Measurements from ENCODE around the gene PLXNA4.
A peak's percentile ranks its signal among the peaks of the same experiment; 100 is the strongest.

The PLXNA4 gene

GRCh38 chr7:132527467-132528410 is 48.5 kb downstream of the PLXNA4 start:
- no peak for DNase-seq

GRCh38 chr7:132526111-132526740 is 50.0 kb downstream of the PLXNA4 start:
- no peak for DNase-seq

- no peak for DNase-seq
Observed at GRCh38 chr7:132521423-132521822, 54.8 kb downstream of the PLXNA4 start.

DNA sequence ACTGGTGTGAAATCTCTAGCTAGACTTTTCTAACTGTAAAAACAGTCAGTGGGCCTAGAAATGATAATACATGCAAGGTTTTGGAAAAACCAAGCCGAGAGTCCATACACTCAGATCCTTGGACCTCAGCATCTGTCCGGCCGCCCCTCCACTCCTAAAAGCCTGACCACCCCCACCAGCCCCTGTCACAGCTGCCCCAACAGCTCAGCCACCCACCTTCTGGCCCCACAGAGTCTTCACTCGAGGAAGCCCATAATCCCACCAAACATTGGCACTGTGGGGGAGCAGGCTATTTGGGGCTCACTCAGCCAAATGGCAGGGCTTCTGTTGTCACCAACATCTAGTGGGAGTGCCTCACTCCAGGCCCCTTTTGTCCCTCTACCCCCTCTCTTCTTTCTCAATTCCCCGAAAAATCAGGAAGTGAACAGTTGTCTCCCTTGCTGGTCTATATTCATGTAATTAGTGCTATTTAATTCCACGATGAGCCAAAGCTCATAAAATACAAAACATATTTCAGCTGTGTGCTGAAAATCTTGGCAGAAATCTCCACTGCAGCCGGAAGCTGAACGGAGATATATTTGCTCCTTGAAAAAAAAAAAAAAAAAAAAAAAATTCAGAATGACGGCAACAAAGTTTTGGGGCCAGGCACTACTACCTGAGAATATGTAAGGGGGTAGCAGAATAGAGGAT is 55.5 kb downstream of the PLXNA4 start:
- DNase-seq, result no peak

DNA sequence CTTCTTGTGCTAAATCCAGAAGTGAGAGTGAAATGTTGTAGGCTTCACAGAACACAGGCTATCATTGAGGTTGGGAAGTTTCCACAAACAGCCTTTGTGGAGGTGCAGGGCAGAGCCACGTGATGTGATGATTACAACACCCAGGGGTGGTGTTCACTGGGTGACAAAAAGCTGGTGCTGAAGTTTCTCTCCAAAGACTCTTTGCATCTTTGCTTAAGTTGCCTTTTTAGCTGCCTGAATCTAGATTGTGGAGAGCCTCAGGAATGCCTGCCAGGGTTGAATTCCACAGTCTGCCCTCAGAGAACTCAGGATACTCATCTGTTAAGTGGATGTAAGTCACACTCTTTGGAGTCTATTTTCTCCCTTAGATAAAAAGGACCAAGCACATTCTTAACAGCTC is 56.3 kb downstream of the PLXNA4 start:
- DNase-seq, result no peak

DNA sequence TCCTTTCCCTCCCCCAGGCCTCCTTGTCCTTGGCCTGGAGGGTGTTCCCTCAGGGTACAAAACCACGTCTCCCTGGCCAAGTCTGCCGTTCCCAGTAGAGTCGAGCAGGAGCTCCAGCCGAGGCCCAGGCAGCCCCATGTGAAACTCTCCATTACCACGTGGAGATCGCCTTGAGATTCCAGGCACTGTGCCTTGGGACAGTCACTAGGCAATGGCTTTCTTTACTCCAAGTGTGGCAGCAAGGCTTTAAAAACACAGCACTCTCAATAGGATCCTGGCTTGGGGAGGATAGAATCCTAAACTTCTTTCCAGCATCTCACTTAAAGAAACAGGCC is 57.5 kb downstream of the PLXNA4 start:
- no peak for DNase-seq

GRCh38 chr7:132518102-132518838 is 58.0 kb downstream of the PLXNA4 start:
- DNase-seq, result peak; percentile 2

- no peak for DNase-seq
Observed at GRCh38 chr7:132516042-132516840, 60.0 kb downstream of the PLXNA4 start.

DNA sequence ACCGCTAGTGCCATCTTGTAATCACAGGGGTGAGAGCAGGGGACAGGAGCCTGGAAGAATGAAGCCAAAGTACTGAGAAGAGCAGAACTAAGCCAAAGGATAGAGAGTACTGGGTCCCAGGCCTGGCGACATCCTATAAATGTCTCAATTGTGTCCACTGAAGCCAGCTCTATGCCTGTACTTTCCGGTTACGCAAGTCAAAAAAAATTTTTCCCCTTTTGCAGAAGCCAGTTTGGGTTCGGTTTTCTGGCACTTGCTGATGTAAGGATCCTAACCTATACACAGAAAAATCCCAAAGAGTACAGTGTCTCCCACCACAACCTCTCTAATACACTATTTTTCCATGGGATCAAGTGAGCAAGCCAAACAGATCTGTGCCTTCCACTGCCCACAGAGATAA is 61.1 kb downstream of the PLXNA4 start:
- DNase-seq, result no peak

DNA sequence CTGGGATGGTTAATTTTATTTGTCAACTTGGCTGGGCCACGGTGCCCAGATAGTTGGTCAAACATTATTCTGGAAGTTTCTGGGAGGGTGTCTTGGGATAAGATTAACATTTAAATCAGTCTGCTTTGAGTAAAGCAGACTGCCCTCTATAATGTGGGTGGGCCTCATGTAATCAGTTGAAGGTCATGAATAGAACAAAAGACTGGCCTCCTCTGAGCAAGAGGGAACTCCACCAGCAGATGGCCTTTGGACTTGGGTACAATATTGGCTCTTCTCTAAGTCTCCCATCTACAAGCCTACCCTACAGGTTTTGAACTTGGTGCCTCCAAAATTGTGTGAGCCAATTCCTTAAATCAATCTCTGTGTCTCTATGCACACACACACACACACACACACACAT is 61.8 kb downstream of the PLXNA4 start:
- no peak for DNase-seq

DNA sequence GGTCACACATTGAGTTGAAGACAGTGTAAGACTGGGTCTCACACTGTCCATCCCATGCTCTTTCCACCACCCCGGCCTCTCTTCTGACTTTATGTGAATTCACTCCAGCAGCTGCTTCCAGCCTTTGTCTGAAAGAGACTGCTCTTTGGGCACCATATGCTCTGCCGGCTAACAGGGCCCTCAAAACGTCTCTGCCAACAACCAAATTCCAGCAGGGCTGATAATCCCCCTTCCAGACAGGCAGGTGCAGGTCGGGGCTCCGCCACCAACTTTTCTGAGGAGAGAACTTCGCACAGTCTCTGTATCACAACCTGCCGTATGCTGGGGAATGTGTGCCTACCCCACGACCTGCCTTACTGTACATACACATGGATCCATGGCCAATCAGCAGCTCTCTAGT is 64.3 kb downstream of the PLXNA4 start:
- no peak for DNase-seq

- DNase-seq, result no peak
Observed at GRCh38 chr7:132511387-132511786, 64.9 kb downstream of the PLXNA4 start.

DNA sequence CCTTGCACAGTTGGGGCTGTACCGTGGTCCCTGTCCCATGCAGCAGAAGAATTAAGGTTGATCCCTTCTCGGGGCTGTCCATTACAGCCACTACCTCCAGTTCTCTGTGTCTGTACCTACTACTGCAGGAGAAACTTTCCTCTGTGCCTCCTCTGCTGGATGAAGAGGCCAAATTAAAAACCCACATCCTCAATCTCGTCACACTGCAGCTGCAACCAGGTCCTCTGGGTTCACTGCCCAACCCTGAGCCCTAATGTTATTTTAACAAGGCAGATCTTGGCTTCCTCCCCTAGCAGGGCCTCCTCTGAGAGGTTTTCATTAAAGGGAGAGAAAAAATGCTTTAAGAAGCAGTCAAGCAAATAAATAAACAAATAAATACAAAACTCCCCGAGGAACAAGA is 66.6 kb downstream of the PLXNA4 start:
- DNase-seq, result no peak

DNA sequence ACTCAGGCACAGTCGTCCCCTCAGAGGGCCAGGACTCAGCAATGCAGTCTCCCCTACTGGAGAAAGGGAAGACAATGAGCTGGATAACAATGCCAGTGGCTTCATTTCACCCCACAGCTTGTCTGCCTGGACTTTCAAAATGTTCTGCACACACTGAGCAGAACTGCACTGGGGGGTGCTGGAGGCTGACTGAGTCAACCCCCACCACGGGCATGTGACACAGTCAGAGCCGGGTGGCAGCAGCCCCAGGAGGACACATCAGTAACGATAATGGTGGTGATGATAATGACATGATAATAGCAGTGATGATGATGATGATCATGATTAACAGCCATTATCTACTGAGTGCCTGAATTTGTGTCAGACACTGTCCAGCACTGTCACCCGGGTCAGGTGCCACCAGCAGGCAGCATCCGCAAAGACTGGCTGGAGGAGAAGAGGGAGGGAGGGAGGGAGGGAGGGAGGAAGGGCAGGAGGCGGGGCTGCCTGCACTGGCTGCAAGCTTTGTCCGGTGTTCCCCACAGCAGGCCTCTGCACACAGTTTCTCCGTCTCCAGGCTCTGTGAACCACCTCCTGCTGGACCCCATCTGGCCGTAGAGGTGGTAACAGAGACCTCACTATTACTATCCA is 67.4 kb downstream of the PLXNA4 start:
- DNase-seq, result peak; percentile 5

DNA sequence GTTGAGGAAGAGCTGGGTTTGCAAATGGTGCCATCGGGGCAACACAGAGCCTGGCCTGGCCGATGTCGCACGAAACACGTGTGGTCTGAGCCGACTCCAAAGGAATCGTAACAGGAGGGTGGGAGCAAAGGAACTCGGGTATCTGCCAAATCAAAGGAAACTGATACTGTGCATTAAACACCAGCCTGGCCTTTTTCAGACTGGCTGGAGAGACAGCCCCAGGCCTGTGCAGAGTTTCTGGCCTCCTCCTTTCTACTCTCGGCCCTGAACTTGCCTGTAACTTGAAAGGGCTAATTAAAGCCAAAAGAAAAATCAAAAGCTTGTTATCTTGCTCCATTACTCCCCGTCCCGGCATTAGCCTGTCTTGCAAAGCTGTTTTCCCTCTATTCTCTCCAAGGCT is 71.4 kb downstream of the PLXNA4 start:
- no peak for DNase-seq

DNA sequence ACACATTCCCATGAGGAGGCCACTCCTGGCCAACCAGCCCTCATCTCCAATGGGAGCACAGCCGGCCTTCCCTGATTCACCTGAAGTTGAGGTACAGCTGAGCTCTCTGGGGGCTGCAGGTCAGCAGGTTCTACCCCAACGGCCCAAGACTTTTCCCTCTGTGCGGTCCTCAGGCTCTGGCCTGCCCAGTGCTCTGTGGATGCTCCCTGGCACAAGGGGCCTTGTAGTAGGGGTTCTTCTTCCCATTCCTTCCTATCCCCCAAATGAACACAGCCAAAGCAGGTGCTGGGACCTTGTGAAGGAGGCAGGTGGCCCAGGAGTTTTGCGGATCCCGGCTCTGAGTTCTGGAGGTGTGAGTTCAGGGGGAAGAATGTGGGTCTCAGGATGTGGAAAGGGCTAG is 72.2 kb downstream of the PLXNA4 start:
- no peak for DNase-seq

DNA sequence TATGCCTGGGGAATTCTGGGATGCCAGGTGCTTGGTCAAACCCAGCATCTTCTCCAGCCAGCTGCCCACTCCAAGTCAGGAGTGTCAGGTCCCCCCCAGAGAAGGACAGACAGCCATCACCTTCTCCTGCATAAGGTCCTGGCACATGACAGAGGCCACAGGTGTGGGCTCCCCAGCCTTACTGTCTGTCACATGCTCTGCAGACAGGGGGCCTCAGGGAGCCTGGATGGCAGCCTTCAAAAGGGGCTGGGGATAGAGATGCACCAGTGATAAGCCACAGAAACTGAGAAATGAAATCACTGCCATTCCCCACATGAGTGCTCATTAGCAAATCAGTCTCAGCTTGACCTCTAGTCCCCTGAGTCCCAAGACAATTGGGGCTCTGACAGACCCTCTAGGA is 72.9 kb downstream of the PLXNA4 start:
- DNase-seq, result no peak

GRCh38 chr7:132501956-132502355 is 74.3 kb downstream of the PLXNA4 start:
- no peak for DNase-seq

- no peak for DNase-seq
Observed at GRCh38 chr7:132500727-132501440, 75.4 kb downstream of the PLXNA4 start.

- no peak for DNase-seq
Observed at GRCh38 chr7:132499487-132499886, 76.8 kb downstream of the PLXNA4 start.

GRCh38 chr7:132499065-132499464 is 77.2 kb downstream of the PLXNA4 start:
- DNase-seq, result no peak
